Panc1 (cell line): ENCODE measurements around the gene NUP43.

Experiments
- CTCF ChIP-seq: fragments of 450-650 bp; IDR thresholded peaks from 2 replicates; pipeline ENCODE4 v1.5.1; 2017; ENCODE audit warnings: mild to moderate bottlenecking
- POLR2AphosphoS5 ChIP-seq: IDR thresholded peaks from 2 replicates; pipeline ENCODE4 v1.6.1; 2012; ENCODE audit warnings: mild to moderate bottlenecking, low read depth, low read length, moderate library complexity
- SIN3A ChIP-seq: IDR thresholded peaks from 2 replicates; pipeline ENCODE4 v1.6.1; 2012; ENCODE audit warnings: low read depth, mild to moderate bottlenecking, low read length, moderate library complexity, borderline replicate concordance; ENCODE audit not compliant: insufficient read depth

- no peak for TF ChIP-seq CTCF
- TF ChIP-seq POLR2AphosphoS5 = no peak
- TF ChIP-seq SIN3A = no peak
These were observed 19.9 kb upstream of the NUP43 start for GRCh38 chr6:149766156-149766769.
